PC-9 (cell line): ENCODE measurements around the gene CEP170B. TPM values are rescaled to one million over a fixed set of nuclear protein-coding genes. Genes with fewer than 3 reads are reported as not detected.

Experiments
- BruUV-seq: library from RNA; stranded (reverse); fragments of 400-500 nt; replicated peaks from 2 replicates; lab custom pipeline; 2021; lab: Mats Ljungman, UMichigan
- CTCF ChIA-PET: fragments of 300-600 bp; sonication (Branson Sonifier 250); formaldehyde crosslinking; loops from one replicate; lab custom pipeline; 2022; ENCODE audit warnings: antibody characterized with exemption; lab: Charles Lee
- POLR2A ChIA-PET: fragments of 300-600 bp; sonication (Branson Sonifier 250); formaldehyde crosslinking; loops from one replicate; lab custom pipeline; 2022; ENCODE audit warnings: antibody characterized with exemption; ENCODE audit not compliant: unreplicated experiment; lab: Charles Lee
- DNase-seq, 2 experiments: peaks; one replicate each; pipeline versions ENCODE4 v3.0.0 to v3.0.0-alpha.2; 2015 to 2022; ENCODE audit warnings: mixed read lengths in 1 of 2
- H2AFZ ChIP-seq: fragments of 200-600 bp; sonication (generic); 2 replicates; pipeline ENCODE4 v1.8.1; 2017; ENCODE audit warnings: antibody characterized with exemption
- H3F3A ChIP-seq: fragments of 200-600 bp; sonication (generic); 2 replicates; pipeline ENCODE4 v1.8.1; 2017; ENCODE audit warnings: antibody characterized with exemption, mild to moderate bottlenecking, low read depth; ENCODE audit not compliant: insufficient read depth
- H3K27ac ChIP-seq: fragments of 200-600 bp; sonication (generic); 2 replicates; pipeline ENCODE4 v1.6.1; 2016; ENCODE audit warnings: mixed run types
- H3K27me3 ChIP-seq: fragments of 200-600 bp; sonication (generic); 2 replicates; pipeline ENCODE4 v1.6.1; 2016; ENCODE audit warnings: low read depth, mixed run types; ENCODE audit not compliant: insufficient read depth
- H3K36me3 ChIP-seq: fragments of 200-600 bp; sonication (generic); 2 replicates; pipeline ENCODE4 v1.6.1; 2016; ENCODE audit warnings: low read depth, mixed run types
- H3K4me1 ChIP-seq: fragments of 200-600 bp; sonication (generic); replicated peaks from 2 replicates; pipeline ENCODE4 v1.6.1; 2016; ENCODE audit warnings: mixed run types; ENCODE audit not compliant: insufficient read depth
- H3K4me2 ChIP-seq: fragments of 200-600 bp; sonication (generic); 2 replicates; pipeline ENCODE4 v1.6.1; 2017; ENCODE audit warnings: mixed run types
- H3K4me3 ChIP-seq: fragments of 200-600 bp; sonication (generic); 2 replicates; pipeline ENCODE4 v1.6.1; 2016; ENCODE audit warnings: mixed run types
- H3K79me2 ChIP-seq: fragments of 200-600 bp; sonication (generic); 2 replicates; pipeline ENCODE4 v1.6.1; 2017; ENCODE audit warnings: low read depth, mixed run types
- H3K9me2 ChIP-seq: fragments of 200-600 bp; sonication (generic); 2 replicates; pipeline ENCODE4 v1.8.1; 2017; ENCODE audit warnings: mild to moderate bottlenecking; ENCODE audit not compliant: insufficient read depth
- H3K9me3 ChIP-seq: fragments of 200-600 bp; sonication (generic); 2 replicates; pipeline ENCODE4 v1.8.1; 2016; ENCODE audit warnings: low read depth; ENCODE audit not compliant: insufficient read depth
- H4K20me1 ChIP-seq: fragments of 200-600 bp; sonication (generic); 2 replicates; pipeline ENCODE4 v1.8.1; 2017; ENCODE audit not compliant: insufficient read depth
- EZH2 ChIP-seq: fragments of 200-600 bp; sonication (generic); IDR thresholded peaks from 2 replicates; pipeline ENCODE4 v1.8.0; 2017; ENCODE audit warnings: antibody characterized with exemption, low read depth
- intact Hi-C: fragments of 100-400 bp; cut with micrococcal nuclease; formaldehyde crosslinking; loops from one replicate; pipeline ENCODE4 v1.10.0; 2022; ENCODE audit not compliant: unreplicated experiment
- total RNA-seq: library from RNA; stranded (reverse); gene quantifications from 2 replicates; pipeline ENCODE4 v1.2.3, GENCODE V29; 2021
- TF ChIP-seq, protein P1 (sequence below): fragments of 200-600 bp; sonication (generic); conservative IDR thresholded peaks from 2 replicates; pipeline ENCODE4 v1.6.1; 2017; ENCODE audit warnings: mixed run types, antibody characterized with exemption, mild to moderate bottlenecking, moderate library complexity

The CEP170B gene
- total RNA-seq, 1 experiment from 2014 or later: 25.7 TPM

DNA sequence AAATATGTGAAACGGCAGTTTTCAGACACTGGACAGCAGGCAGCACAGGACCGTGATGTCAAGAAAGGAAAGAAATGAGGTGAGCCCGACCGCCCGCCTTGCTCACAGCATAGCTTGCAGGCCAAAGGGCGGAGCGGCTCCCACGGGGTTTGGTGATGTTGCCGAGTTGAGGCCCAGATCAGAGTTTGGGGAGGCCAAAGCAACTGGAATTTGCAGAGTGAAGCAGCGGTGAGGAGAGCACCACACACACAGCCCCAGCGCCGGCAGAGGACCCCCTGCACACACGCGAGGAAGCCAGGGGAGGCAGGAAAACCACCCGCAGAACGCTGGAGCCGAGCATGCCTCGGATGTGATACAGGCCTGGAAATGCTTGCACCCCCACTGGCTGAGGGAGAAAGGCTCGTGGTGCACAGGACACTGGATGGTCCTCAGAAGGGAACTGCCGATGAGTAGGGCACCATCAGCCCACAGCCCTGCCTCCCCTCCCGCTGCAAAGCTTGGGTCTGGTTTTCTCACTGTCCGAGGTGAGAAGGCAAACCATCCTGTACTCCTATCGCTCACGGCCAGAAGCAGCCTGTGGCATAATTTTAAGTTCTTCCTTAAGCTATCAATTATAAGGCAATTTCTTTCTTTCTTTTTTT lies 33.9 kb downstream of the CEP170B start:
- Histone ChIP-seq H3K4me2 (no peak overlapping the region), H3K27me3 (peaks cover 8% of the 10 kb centered on the region), H4K20me1 (peaks cover 2% of the 10 kb centered on the region; the same call in 1 of the 2 replicates), H3K4me1 (no peaks in the 10 kb centered on the region), H3K9me2 (no peaks in the 10 kb centered on the region), H3K4me3 (no peak overlapping the region), H3K79me2 (no peaks in the 10 kb centered on the region), H2AFZ (no peak overlapping the region), H3F3A (peaks cover 3% of the 10 kb centered on the region; the same call in 1 of the 2 replicates), H3K27ac (no peak overlapping the region), H3K9me3 (no peaks in the 10 kb centered on the region), H3K36me3 (no peaks in the 10 kb centered on the region)
- no peak for TF ChIP-seq EZH2
- TF ChIP-seq, protein P1, sequence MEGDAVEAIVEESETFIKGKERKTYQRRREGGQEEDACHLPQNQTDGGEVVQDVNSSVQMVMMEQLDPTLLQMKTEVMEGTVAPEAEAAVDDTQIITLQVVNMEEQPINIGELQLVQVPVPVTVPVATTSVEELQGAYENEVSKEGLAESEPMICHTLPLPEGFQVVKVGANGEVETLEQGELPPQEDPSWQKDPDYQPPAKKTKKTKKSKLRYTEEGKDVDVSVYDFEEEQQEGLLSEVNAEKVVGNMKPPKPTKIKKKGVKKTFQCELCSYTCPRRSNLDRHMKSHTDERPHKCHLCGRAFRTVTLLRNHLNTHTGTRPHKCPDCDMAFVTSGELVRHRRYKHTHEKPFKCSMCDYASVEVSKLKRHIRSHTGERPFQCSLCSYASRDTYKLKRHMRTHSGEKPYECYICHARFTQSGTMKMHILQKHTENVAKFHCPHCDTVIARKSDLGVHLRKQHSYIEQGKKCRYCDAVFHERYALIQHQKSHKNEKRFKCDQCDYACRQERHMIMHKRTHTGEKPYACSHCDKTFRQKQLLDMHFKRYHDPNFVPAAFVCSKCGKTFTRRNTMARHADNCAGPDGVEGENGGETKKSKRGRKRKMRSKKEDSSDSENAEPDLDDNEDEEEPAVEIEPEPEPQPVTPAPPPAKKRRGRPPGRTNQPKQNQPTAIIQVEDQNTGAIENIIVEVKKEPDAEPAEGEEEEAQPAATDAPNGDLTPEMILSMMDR: no peak
- POLR2A ChIA-PET: no interaction called here
- intact Hi-C loops: no loop called here
- no TSS peak for BruUV-seq
- CTCF ChIA-PET: no interaction called here
- DNase-seq: no peak

DNA sequence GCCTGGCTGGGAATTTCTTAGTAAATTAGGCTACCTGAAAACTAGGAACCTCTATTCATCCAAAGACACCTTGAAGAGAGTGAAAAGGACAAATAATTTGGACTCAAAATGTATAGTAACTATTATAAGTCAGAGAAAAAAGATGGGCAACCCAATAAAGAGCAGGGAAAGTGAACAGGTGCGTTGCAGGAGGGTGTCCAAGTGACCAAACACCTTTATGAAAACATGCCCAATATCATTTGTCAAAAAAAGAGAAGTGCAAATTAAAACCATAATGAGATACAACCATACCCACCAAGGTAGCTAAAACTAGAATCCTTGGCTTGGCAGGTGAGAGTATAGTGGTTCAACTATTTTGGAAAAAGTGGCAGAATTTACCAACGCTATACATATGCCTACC lies 34.7 kb downstream of the CEP170B start:
- no peaks in the 10 kb centered on the region for H3K9me3 ChIP-seq
- ChIA-PET POLR2A (interaction anchor here (0.9 kb wide), 1 partner anchor 73 kb away, joined by 16 read pairs; no protein-coding TSS in a partner anchor), CTCF (no interaction called here)
- H3K4me1 ChIP-seq: no peaks in the 10 kb centered on the region
- H2AFZ ChIP-seq: no peak overlapping the region
- H3K36me3 ChIP-seq: no peaks in the 10 kb centered on the region
- intact Hi-C loops: no loop called here
- H3K4me3 ChIP-seq: no peak overlapping the region
- no peaks in the 10 kb centered on the region for H3K9me2 ChIP-seq
- no peak overlapping the region for H3K4me2 ChIP-seq
- peaks cover 2% of the 10 kb centered on the region; the same call in 1 of the 2 replicates for H4K20me1 ChIP-seq
- H3K27me3 ChIP-seq: peaks cover 16% of the 10 kb centered on the region
- peaks cover 3% of the 10 kb centered on the region; the same call in 1 of the 2 replicates for H3F3A ChIP-seq
- TF ChIP-seq, protein P1: no peak
- TF ChIP-seq EZH2: no peak
- H3K79me2 ChIP-seq: no peaks in the 10 kb centered on the region
- H3K27ac ChIP-seq: no peak overlapping the region
- DNase-seq: no peak
- BruUV-seq: no TSS peak

DNA sequence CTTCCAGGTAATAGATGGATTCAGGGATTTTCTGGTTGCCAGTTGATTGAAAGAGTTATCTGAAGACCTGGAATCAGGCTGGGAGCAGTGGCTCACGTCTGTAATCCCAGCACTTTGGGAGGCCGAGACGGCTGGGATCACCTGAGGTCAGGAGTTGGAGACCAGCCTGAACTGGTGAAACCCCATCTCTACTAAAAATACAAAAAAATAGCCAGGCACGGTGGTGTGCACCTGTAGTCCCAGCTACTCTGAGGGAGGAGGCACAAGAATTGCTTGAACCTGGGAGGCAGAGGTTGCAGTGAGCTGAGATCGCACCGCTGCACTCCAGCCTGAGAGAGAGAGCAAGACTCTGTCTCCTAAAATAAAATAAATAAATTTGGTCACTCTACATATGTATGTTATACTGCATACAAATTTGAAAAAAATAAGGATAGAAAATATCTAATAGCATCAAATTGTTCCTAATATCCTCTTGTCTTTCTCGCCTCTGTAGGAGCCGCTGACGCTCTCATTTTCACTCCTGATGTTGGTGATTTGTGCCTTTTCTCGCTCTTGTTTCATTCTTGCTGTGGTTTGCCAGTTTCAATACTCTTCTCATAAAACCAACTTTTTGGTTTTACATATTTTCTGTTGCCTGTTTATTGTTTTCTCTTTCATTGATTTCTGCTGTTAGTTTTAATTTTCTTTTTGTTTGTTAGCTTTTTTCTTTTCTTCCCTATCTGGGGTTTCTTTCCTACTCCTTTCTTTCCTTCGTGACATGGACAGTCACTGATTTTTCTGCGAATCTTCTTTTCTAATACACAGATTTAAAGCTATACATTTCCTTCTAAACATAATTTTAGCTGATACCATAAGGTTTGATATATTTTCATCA lies 35.8 kb downstream of the CEP170B start:
- no peak overlapping the region for H2AFZ ChIP-seq
- no peaks in the 10 kb centered on the region for H3K9me3 ChIP-seq
- H3K36me3 ChIP-seq: no peaks in the 10 kb centered on the region
- BruUV-seq: no TSS peak
- intact Hi-C loops: no loop called here
- H3K27me3 ChIP-seq: peaks cover 20% of the 10 kb centered on the region
- H3F3A ChIP-seq: peaks cover 3% of the 10 kb centered on the region; the same call in 1 of the 2 replicates
- no peaks in the 10 kb centered on the region for H3K9me2 ChIP-seq
- no peak overlapping the region for H3K4me2 ChIP-seq
- H4K20me1 ChIP-seq: no peaks in the 10 kb centered on the region
- CTCF ChIA-PET: no interaction called here
- DNase-seq: no peak
- no peak for TF ChIP-seq EZH2
- TF ChIP-seq, protein P1: no peak
- no peak overlapping the region for H3K27ac ChIP-seq
- H3K79me2 ChIP-seq: no peaks in the 10 kb centered on the region
- POLR2A ChIA-PET: no interaction called here
- no peaks in the 10 kb centered on the region for H3K4me1 ChIP-seq
- no peak overlapping the region for H3K4me3 ChIP-seq
